Endothelial cell of umbilical vein (primary cell): ENCODE measurements around the gene MOGAT1. TPM values are rescaled to one million over a fixed set of nuclear protein-coding genes. Genes with fewer than 3 reads are reported as not detected.

ENCODE experiments used
- BruUV-seq: library from RNA; stranded (reverse); fragments of 400-500 nt; replicated peaks from 2 replicates; lab custom pipeline; 2021; lab: Mats Ljungman, UMichigan
- CTCF ChIA-PET: fragments of 300-600, 350-600 bp; sonication (Branson Sonifier 250); formaldehyde crosslinking; loops from one replicate; lab custom pipeline; 2021; ENCODE audit warnings: antibody characterized with exemption, inconsistent platforms; lab: Charles Lee
- POLR2A ChIA-PET: fragments of 300-600, 350-600 bp; sonication (Branson Sonifier 250); formaldehyde crosslinking; loops from one replicate; lab custom pipeline; 2021; ENCODE audit warnings: antibody characterized with exemption, inconsistent platforms; lab: Charles Lee
- DNase-seq: peaks from one replicate; pipeline ENCODE4 v3.0.0-alpha.2; 2011; ENCODE audit warnings: low read depth, low spot score
- FAIRE-seq: peaks from 2 replicates; lab custom pipeline; 2011; peaks lifted over from hg19 to GRCh38; lab: Jason Lieb, UNC
- H2AFZ ChIP-seq: 2 replicates; pipeline ENCODE4 v1.6.0; 2012; ENCODE audit warnings: low read depth, low read length, control low read depth, inconsistent platforms
- H3K27ac ChIP-seq: 2 replicates; pipeline ENCODE4 v1.5.1; 2011; ENCODE audit warnings: low read depth, mild to moderate bottlenecking, control low read depth, low read length, moderate library complexity; ENCODE audit not compliant: insufficient read depth
- H3K27me3 ChIP-seq, 2 experiments: 2 replicates each; pipeline versions ENCODE4 v1.6.0 to v1.6.1; 2011; ENCODE audit warnings: low read length in 2 of 2, mixed read lengths in 1 of 2; ENCODE audit not compliant: control insufficient read depth in 2 of 2, insufficient read depth in 2 of 2
- H3K36me3 ChIP-seq, 2 experiments: 2 replicates in 1 of 2; 3 replicates in 1 of 2; pipeline ENCODE4 v1.5.1; 2011; ENCODE audit warnings: low read length in 2 of 2, mild to moderate bottlenecking in 1 of 2, moderate library complexity in 1 of 2; ENCODE audit not compliant: control insufficient read depth in 2 of 2, insufficient read depth in 2 of 2; ENCODE audit errors: extremely low read depth in 1 of 2
- H3K4me1 ChIP-seq: 3 replicates; pipeline ENCODE4 v1.5.1; 2011; ENCODE audit warnings: mild to moderate bottlenecking, low read length; ENCODE audit not compliant: control insufficient read depth, insufficient read depth; ENCODE audit errors: extremely low read depth
- H3K4me2 ChIP-seq: 2 replicates; pipeline ENCODE4 v1.6.1; 2011; ENCODE audit warnings: low read length, control low read depth, mixed read lengths; ENCODE audit not compliant: insufficient read depth
- H3K4me3 ChIP-seq, 3 experiments: fragments of 200-600 bp in 1 of 3; sonication (generic), shearing (Covaris generic) in 1 of 3; replicated peaks in 1 of 3; 2 replicates each; pipeline ENCODE4 v1.5.1; 2011 to 2016; ENCODE audit warnings: control low read depth in 3 of 3, low read length in 3 of 3, mild to moderate bottlenecking in 2 of 3, inconsistent platforms in 1 of 3, low read depth in 1 of 3, moderate library complexity in 1 of 3; ENCODE audit not compliant: insufficient read depth in 1 of 3
- H3K79me2 ChIP-seq: 2 replicates; pipeline ENCODE4 v1.6.0; 2012; ENCODE audit warnings: low read length, inconsistent platforms; ENCODE audit not compliant: control insufficient read depth, insufficient read depth
- H3K9ac ChIP-seq: replicated peaks from 2 replicates; pipeline ENCODE3; 2011; ENCODE audit warnings: low read length, control low read depth; ENCODE audit not compliant: insufficient read depth; ENCODE audit errors: extremely low read depth
- H3K9me1 ChIP-seq: replicated peaks from 3 replicates; pipeline ENCODE4 v1.6.0; 2011; ENCODE audit warnings: mild to moderate bottlenecking, low read length; ENCODE audit not compliant: control insufficient read depth, insufficient read depth; ENCODE audit errors: extremely low read depth
- H3K9me3 ChIP-seq: replicated peaks from 2 replicates; pipeline ENCODE4 v1.5.1; 2012; ENCODE audit warnings: low read length, inconsistent platforms; ENCODE audit not compliant: control insufficient read depth, insufficient read depth
- H4K20me1 ChIP-seq: replicated peaks from 2 replicates; pipeline ENCODE3; 2011; ENCODE audit warnings: mild to moderate bottlenecking, low read length; ENCODE audit not compliant: control insufficient read depth, insufficient read depth; ENCODE audit errors: extremely low read depth
- EZH2 ChIP-seq: IDR thresholded peaks from 2 replicates; pipeline ENCODE4 v1.6.1; 2012; ENCODE audit warnings: borderline replicate concordance, low read depth, mild to moderate bottlenecking, moderate library complexity, low read length, inconsistent platforms; ENCODE audit not compliant: severe bottlenecking
- FOS ChIP-seq: IDR thresholded peaks from 2 replicates; pipeline ENCODE4 v1.6.1; 2011; ENCODE audit warnings: mild to moderate bottlenecking, low read length, moderate library complexity, borderline replicate concordance; ENCODE audit not compliant: insufficient read depth
- GATA2 ChIP-seq: IDR thresholded peaks from 2 replicates; pipeline ENCODE4 v1.7.0; 2011; ENCODE audit warnings: low read depth, mild to moderate bottlenecking, moderate library complexity, mixed read lengths, low read length; ENCODE audit not compliant: insufficient read length, insufficient read depth
- JUN ChIP-seq: IDR thresholded peaks from 2 replicates; pipeline ENCODE4 v1.6.1; 2011; ENCODE audit warnings: borderline replicate concordance, low read depth; ENCODE audit not compliant: insufficient read length, insufficient read depth
- MYC ChIP-seq: IDR thresholded peaks from one replicate; pipeline ENCODE4 v1.6.1; 2011; ENCODE audit warnings: mild to moderate bottlenecking, low read depth, low read length
- POLR2A ChIP-seq: IDR thresholded peaks from 2 replicates; pipeline ENCODE4 v1.6.1; 2012; ENCODE audit warnings: low read depth, mild to moderate bottlenecking, control low read depth, low read length
- POLR2AphosphoS5 ChIP-seq: IDR thresholded peaks from 2 replicates; pipeline ENCODE4 v1.6.1; 2012; ENCODE audit warnings: low read depth, mild to moderate bottlenecking, control low read depth, low read length, moderate library complexity; ENCODE audit not compliant: insufficient read depth
- dilution Hi-C: fragments of 300-500 bp; cut with MboI; formaldehyde crosslinking; loops from one replicate; pipeline ENCODE4 v1.15.0; 2019; ENCODE audit warnings: low sequenced_read_pairs; ENCODE audit not compliant: extremely low pct_ligation_motif_present
- intact Hi-C: fragments of 100-400 bp; cut with micrococcal nuclease; formaldehyde crosslinking; loops from one replicate; pipeline ENCODE4 v1.10.0; 2022
- polyA plus RNA-seq, 4 experiments: library from polyadenylated mRNA; depleted of rRNA in 3 of 4; stranded (reverse) in 3 of 4; unstranded in 1 of 4; fragments of >200 nt; gene quantifications; 2 replicates each; pipeline versions ENCODE4 v1.2.1 to v1.2.3, GENCODE V29; 2011 to 2012; ENCODE audit warnings: missing spikeins in 1 of 4
- total RNA-seq: library from RNA; stranded (reverse); gene quantifications from 2 replicates; pipeline ENCODE4 v1.2.3, GENCODE V29; 2021
- TF ChIP-seq, protein P1 (sequence below): IDR thresholded peaks from 2 replicates; pipeline ENCODE4 v1.6.1; 2011; ENCODE audit not compliant: insufficient read depth, insufficient read length
- TF ChIP-seq, protein P2 (sequence below), 2 donors: IDR thresholded peaks; 1 replicate in 1 of 2; 2 replicates in 1 of 2; pipeline ENCODE4 v1.5.1; 2011; ENCODE audit warnings: low read length in 2 of 2, mild to moderate bottlenecking in 2 of 2, moderate library complexity in 2 of 2, control low read depth in 1 of 2, inconsistent platforms in 1 of 2, low read depth in 1 of 2; ENCODE audit not compliant: insufficient read depth in 1 of 2; ENCODE audit errors: extremely low read depth in 1 of 2

Gene MOGAT1
- total and polyA plus RNA-seq, 2 donors (not counting 3 experiments of a cell fraction or from before 2014, with no cell fraction given) = not detected

- Histone ChIP-seq H3K9me1 (no peaks in the 10 kb centered on the region), H3K4me2 (no peak overlapping the region), H3K27ac (no peak overlapping the region), H3K4me1 (no peaks in the 10 kb centered on the region), H3K4me3 (no peak overlapping the region), H4K20me1 (no peaks in the 10 kb centered on the region), H3K36me3 (peaks cover 7 to 21% of the 10 kb centered on the region in 2 experiments), H3K9me3 (no peaks in the 10 kb centered on the region), H2AFZ (no peak overlapping the region), H3K79me2 (no peaks in the 10 kb centered on the region), H3K9ac (no peak overlapping the region), H3K27me3 (no peaks in the 10 kb centered on the region)
- TF ChIP-seq POLR2A = no peak
- TF ChIP-seq GATA2 = no peak
- no peak for TF ChIP-seq MYC
- TF ChIP-seq, protein P1, sequence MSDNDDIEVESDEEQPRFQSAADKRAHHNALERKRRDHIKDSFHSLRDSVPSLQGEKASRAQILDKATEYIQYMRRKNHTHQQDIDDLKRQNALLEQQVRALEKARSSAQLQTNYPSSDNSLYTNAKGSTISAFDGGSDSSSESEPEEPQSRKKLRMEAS = no peak
- no peak for TF ChIP-seq EZH2
- no peak for TF ChIP-seq FOS
- no peak for TF ChIP-seq POLR2AphosphoS5
- TF ChIP-seq, protein P2, sequence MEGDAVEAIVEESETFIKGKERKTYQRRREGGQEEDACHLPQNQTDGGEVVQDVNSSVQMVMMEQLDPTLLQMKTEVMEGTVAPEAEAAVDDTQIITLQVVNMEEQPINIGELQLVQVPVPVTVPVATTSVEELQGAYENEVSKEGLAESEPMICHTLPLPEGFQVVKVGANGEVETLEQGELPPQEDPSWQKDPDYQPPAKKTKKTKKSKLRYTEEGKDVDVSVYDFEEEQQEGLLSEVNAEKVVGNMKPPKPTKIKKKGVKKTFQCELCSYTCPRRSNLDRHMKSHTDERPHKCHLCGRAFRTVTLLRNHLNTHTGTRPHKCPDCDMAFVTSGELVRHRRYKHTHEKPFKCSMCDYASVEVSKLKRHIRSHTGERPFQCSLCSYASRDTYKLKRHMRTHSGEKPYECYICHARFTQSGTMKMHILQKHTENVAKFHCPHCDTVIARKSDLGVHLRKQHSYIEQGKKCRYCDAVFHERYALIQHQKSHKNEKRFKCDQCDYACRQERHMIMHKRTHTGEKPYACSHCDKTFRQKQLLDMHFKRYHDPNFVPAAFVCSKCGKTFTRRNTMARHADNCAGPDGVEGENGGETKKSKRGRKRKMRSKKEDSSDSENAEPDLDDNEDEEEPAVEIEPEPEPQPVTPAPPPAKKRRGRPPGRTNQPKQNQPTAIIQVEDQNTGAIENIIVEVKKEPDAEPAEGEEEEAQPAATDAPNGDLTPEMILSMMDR (IDR thresholded peaks at IDR 0.05; ENCODE audit: extremely low read depth in 1 of 2, insufficient read depth in 1 of 2, low read depth in 1 of 2, low read length in 2 of 2) = no peak
- no peak for TF ChIP-seq JUN
- FAIRE-seq = no peak
- dilution Hi-C loops (no loop called here), intact Hi-C loops (no loop called here)
- no TSS peak for BruUV-seq
- ChIA-PET POLR2A (no interaction called here), CTCF (interaction anchor here (1.6 kb wide), 1 partner anchor 9 kb away, joined by 6 read pairs; no protein-coding TSS in a partner anchor)
- no peak for DNase-seq
These were observed 47.6 kb upstream of the MOGAT1 start for GRCh38 chr2:222623756-222624309.
